NCI-H2196 treated with DMSO at 0.1 percent for 48 hours (cell line): ENCODE measurements around the gene VEGFA.

ENCODE experiments used
- DNase-seq: peaks from one replicate; lab custom pipeline; 2025; ENCODE audit not compliant: unreplicated experiment; lab: John Stamatoyannopoulos, UW

The VEGFA gene

DNA sequence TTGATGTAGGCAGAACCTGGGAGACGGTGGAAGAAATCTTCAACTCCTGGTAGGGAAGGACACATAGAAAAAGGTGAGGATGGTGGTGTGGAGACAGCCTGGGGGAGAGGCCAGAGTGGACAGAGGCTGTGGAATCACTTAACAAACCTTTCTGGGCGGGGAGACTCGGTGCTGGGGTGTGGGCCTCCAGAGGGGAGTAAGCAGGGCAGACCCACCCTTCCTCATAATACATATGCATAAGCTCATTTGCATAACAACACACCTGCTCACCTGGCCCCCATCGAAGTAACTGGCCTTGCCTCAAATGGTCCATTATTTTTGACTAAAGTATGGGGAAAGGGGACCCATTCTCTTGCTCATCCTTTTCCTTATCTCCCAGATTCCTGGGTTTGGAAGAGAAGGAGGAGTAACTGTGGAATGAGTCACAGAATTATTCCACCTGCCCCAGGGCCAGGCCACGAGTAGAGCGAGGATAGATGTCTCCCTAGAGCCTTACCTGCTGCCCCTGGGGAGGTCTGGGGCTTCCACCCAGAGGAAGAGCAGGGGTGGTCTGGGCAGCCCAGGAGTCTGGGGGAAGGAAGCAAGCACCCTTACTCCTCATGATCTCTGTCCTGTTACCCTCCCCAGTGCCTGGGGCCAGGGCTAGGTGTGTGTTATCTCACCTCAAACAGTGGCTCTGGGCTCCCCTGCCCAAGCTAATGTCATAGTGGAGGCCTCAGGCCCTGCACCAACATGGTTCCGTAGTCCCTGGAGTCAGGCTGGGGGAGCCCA is 10.7 kb upstream of the VEGFA start:
- no peak for DNase-seq

DNA sequence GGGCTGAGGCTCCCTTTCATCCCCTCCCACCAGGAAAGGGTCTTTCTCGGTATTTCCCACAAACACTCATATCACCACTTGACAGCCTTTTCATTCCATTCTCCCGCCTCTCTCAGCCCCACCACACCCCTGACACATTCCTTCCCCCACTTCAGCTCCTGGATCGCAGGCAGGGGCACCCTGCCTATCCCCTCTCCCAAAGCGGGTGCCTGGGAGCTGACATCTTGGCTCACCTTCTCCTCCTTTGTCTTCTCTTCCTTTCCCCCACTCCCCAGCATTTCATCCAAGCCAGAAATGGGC is 10.2 kb upstream of the VEGFA start:
- no peak for DNase-seq

DNA sequence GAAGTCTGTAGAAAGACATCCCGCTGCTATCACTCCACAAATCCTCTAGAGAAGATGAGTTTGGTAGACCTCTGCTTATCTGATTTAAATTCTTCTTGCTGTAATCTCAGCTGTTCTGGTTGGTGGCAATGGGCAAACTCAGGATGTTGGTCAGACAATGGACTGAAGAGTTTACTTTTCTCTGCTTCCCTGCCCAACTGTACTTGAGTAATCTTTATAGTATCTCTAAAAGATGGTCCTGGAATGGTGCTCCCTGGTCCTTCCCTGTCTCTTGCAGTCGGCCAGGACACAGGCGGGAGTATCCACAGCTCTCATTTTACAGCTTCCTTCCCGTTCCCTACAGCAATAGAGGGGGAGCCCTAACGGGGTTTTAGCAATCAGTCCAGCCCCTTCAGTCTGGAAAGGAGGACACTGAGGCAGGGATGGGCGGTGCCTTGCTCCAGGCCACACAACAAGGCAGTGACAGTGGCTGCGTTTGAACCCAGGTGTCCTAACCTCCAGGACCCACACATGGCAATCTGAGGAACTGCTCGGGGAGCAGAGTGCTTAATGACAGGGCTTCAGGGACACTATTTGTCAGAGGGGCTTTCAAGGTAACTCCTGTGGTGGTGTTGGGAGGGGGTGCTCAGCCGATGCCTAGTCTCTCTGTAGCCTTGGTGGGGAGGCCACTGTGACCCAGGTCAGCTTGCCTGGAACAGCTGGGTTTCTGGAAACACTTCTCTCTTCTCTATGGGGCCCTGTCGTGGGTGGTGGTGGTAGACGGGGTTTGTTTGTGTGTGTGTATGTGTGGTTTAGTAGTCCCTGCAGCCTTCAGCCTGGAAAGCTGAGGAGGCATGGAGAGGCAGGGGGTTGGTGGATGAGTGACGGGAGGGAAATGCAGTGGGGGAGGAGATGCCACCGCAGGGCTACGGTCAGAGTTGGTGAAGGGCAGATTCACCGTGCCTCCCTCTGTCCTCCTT is 9.5 kb upstream of the VEGFA start:
- DNase-seq: no peak

DNA sequence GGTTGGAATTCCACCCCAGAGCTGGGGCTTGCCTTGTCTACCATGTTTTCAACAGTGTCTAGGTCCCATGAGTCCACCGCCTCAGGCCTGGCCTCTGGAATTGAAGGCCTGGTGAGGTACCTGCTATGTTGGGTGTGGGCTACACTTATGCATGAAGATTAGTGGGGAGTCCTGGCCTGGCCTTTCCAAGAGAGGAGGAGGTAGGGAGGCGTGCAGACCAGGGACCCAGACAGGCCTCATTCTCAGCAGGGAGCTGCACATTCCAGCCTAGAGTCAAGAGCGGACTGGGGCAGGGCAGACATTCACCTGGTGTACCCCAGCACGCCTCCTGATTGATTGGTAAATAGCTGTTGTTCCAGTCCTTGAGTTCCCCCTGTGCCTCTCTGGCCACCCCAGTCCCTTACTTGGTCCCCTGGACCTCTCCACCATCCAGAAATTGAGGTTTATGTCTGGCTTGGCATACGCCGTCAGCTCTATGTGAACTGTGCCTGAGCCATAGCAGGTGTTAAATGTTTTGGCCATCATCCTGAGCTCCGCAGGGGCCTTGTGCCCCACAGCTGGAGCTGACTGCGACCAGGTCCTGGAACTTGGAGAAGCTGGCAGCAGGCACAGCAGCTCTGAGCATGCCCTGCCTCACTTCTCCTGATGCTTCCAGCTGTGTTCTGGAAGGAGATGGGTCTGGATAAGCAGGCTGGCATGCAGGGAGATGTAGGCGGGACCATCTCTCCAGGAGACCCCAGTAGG is 8.2 kb upstream of the VEGFA start:
- DNase-seq: no peak

DNA sequence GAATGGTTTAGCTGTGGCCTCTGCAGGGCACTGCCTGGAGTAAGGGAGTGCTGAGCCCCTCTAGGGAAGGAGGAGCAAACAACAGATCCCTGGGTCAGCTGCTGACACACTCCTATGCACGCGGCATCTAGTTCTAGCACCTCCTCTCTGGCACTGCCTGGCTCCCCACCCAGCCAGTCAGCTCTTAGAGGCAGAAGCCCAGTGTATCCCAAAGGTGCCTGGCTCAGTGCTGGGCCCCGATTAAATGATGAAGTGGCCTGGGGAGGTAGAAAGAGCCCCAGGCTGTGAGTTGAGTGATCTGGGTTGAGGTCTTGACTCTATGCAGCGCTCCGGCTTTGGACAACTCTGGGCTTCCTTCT is 7.6 kb upstream of the VEGFA start:
- no peak for DNase-seq

DNA sequence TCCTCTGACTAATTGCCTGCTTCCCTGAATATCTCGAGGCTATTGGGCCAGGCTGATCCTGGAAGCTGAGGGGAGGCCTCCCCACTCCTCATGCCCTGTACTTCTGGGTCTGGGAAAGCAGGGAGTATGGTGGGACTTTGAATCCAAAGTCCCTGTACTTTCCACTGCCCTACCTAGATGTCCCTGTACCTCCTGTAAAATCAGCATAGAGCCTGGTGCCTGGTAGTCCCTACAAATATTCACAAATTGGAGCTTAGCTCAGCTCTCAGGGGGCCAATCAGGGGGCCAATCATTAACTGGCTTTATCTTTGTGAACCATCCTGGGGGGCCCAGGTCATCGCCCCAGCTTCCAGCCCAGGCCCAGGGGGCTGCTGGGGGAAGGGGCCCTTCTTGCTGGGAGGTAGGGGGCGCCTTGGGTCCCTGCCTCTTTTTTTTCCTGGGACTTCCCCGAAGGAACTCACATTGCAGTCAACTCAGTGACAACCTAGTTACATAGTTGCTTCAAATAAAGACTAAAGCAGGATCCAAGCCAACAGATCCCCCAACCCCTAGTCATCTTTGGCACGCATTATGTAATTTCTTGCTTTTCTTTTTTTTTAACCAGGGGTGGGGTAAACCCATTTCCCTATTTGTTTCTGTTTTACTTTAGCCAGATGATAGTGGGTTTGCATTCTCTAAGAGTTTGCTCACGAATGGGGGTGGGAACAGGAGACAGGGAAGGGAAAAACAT is 6.9 kb upstream of the VEGFA start:
- DNase-seq: no peak

DNA sequence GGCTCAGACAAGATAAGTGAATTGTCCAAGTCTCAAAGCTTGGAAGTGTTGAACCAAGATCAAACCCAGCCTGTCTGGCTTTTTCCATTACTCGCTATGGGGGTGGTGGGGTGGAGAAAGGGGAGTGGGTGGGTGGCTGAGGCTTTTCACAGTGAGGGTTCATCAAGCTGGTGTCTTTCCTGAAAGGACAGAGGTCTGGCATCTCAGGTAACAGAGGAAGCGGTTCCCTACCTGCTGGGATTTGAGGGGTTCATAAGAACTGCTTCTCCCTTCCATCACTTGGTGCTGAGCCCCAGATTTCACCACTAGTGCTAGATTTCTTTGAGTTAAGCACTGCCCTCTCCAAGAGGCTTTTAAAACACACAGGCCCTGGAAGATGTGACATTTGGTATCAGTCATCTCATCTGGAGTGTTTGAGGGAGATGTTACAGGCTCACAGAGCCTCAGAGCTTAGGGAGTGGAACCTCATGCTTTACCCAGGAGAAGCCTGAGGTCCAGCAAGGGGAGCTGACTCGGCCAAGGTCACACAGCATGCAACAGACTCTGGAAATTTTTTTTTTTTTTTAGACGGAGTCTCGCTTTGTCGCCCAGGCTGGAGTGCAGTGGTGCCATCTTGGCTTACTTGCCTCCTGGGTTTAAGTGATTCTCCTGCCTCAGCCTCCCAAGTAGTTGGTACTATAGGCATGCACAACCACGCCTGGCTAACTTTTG is 6.0 kb upstream of the VEGFA start:
- DNase-seq: no peak

DNA sequence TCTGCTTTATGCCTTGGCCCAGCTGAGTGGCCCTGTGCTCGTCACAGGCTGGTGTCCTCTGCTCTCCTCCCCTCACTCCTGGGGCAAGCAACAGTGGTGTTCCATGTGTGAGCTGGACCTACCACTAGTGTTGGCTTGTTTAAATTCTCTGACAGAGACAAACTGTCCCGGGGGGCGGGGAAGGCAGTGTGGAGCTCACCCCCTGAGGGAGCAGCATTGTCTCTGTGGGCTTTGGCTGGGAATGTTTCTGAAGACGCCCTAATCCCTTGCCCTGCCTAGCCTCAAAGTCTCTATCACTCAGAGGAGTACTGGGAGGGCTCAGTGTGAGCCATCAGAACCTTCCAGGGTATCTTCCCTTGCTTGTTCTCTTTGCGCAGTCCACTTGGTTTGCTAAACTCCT is 5.2 kb upstream of the VEGFA start:
- DNase-seq: no peak

DNA sequence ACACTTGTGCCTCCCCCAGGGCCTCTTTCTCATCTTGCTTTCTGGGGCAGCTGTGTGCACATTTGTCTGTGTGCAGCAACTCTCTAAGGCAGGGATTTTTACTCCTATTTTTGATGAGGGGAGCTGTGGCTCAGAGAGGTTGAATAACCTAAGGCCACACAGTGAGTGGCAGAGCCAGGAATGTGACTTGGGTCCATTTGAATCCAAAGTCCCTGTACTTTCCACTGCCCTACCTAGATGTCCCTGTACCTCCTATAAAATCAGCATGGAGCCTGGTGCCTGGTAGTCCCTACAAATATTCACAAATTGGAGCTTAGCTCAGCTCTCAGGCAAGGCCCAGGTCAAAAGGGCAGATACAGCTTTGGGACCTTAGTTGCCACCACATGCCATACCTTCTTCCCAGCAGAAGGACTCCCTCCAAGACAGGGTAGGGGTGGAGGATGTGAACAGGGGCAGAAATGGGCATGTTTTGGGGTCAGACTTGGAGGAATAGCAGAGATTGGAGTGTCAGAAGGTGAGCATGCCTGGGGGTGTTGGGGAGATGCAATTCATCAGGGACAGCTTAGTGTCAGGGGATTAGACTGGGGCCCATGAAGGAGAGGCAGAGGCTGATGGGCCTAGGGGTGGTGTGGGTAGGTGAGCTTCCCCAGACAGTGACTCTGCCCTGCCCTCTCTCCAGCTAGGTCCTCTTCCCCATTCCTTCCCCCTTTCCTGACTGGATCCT is 4.1 kb upstream of the VEGFA start:
- DNase-seq: no peak

DNA sequence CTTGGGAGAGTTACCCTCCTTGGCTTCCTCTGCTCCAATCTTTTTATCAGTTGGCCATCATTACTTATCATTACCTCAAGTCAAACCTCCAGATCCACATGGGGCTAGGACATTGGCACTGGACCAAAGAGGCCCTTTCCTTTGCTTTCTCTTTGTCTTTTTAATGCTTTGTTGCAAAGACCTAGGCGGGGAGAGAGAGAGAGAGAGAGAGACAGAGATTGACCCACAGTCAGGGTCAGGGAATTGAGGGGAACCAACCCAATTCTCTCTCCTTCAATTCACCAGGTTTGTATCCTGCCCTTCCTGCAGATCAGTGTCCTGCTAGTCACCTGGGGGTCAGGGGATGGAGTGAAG is 3.5 kb upstream of the VEGFA start:
- no peak for DNase-seq

DNA sequence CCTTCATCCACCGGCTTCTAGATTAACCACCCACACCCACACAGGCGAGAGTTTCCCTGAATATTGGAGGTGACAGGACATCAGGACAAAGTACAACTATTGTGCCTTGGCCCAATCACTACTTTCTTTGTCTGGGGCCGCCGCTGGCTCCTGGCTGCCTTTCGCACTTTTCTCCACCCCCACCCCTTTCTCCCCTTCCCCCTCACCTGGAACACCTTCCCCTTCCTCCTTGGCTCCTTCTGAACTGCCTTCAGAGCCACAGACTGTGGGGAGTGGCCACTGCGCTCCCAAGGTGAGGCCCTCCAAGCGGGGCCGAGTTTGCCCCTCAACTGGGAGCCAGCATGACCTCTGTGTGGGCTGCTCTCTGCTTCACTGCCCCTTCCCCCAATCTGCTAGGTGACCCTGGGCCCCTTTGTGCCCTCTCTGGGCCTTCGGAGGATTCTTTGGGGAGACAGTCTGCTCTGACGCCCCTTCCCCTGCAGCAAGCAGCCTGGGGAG is 3.0 kb upstream of the VEGFA start:
- DNase-seq: no peak

DNA sequence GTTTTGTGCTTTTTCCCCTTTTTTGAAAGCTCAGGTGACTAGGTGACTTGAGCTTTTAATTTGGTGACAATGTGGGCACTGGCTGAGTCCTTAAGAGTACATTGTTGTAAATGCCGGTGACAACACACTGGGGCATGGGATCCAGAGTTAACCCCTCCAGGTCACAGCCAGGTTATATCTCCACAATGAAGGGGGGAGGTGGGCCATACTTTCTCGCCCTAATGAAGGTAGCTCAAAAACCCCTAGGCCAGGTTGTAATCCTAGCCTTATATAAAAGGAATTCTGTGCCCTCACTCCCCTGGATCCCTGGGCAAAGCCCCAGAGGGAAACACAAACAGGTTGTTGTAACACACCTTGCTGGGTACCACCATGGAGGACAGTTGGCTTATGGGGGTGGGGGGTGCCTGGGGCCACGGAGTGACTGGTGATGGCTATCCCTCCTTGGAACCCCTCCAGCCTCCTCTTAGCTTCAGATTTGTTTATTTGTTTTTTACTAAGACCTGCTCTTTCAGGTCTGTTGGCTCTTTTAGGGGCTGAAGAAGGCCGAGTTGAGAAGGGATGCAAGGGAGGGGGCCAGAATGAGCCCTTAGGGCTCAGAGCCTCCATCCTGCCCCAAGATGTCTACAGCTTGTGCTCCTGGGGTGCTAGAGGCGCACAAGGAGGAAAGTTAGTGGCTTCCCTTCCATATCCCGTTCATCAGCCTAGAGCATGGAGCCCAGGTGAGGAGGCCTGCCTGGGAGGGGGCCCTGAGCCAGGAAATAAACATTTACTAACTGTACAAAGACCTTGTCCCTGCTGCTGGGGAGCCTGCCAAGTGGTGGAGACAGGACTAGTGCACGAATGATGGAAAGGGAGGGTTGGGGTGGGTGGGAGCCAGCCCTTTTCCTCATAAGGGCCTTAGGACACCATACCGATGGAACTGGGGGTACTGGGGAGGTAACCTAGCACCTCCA is 2.2 kb upstream of the VEGFA start:
- DNase-seq: no peak

DNA sequence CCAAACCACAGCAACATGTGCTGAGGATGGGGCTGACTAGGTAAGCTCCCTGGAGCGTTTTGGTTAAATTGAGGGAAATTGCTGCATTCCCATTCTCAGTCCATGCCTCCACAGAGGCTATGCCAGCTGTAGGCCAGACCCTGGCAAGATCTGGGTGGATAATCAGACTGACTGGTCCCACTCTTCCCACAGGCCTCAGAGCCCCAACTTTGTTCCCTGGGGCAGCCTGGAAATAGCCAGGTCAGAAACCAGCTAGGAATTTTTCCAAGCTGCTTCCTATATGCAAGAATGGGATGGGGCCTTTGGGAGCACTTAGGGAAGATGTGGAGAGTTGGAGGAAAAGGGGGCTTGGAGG is 1.5 kb upstream of the VEGFA start:
- no peak for DNase-seq

DNA sequence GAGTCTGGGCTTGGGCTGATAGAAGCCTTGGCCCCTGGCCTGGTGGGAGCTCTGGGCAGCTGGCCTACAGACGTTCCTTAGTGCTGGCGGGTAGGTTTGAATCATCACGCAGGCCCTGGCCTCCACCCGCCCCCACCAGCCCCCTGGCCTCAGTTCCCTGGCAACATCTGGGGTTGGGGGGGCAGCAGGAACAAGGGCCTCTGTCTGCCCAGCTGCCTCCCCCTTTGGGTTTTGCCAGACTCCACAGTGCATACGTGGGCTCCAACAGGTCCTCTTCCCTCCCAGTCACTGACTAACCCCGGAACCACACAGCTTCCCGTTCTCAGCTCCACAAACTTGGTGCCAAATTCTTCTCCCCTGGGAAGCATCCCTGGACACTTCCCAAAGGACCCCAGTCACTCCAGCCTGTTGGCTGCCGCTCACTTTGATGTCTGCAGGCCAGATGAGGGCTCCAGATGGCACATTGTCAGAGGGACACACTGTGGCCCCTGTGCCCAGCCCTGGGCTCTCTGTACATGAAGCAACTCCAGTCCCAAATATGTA is 957 bp upstream of the VEGFA start:
- DNase-seq: no peak

DNA sequence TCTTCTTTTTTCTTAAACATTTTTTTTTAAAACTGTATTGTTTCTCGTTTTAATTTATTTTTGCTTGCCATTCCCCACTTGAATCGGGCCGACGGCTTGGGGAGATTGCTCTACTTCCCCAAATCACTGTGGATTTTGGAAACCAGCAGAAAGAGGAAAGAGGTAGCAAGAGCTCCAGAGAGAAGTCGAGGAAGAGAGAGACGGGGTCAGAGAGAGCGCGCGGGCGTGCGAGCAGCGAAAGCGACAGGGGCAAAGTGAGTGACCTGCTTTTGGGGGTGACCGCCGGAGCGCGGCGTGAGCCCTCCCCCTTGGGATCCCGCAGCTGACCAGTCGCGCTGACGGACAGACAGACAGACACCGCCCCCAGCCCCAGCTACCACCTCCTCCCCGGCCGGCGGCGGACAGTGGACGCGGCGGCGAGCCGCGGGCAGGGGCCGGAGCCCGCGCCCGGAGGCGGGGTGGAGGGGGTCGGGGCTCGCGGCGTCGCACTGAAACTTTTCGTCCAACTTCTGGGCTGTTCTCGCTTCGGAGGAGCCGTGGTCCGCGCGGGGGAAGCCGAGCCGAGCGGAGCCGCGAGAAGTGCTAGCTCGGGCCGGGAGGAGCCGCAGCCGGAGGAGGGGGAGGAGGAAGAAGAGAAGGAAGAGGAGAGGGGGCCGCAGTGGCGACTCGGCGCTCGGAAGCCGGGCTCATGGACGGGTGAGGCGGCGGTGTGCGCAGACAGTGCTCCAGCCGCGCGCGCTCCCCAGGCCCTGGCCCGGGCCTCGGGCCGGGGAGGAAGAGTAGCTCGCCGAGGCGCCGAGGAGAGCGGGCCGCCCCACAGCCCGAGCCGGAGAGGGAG is 580 bp downstream of the VEGFA start:
- no peak for DNase-seq

DNA sequence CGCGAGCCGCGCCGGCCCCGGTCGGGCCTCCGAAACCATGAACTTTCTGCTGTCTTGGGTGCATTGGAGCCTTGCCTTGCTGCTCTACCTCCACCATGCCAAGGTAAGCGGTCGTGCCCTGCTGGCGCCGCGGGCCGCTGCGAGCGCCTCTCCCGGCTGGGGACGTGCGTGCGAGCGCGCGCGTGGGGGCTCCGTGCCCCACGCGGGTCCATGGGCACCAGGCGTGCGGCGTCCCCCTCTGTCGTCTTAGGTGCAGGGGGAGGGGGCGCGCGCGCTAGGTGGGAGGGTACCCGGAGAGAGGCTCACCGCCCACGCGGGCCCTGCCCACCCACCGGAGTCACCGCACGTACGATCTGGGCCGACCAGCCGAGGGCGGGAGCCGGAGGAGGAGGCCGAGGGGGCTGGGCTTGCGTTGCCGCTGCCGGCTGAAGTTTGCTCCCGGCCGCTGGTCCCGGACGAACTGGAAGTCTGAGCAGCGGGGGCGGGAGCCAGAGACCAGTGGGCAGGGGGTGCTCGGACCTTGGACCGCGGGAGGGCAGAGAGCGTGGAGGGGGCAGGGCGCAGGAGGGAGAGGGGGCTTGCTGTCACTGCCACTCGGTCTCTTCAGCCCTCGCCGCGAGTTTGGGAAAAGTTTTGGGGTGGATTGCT is 1.3 kb downstream of the VEGFA start:
- peak; percentile 11 for DNase-seq
